Kidney (tissue), 14 donors: ENCODE measurements around the gene SLC50A1. TPM values are rescaled to one million over a fixed set of nuclear protein-coding genes. Genes with fewer than 3 reads are reported as not detected.

Source experiments
- DNase-seq, 5 donors: peaks; one replicate each; pipeline ENCODE4 v3.0.0-alpha.2; 2013 to 2020
- FAIRE-seq: peaks from 2 replicates; lab custom pipeline; 2012; peaks lifted over from hg19 to GRCh38; lab: Jason Lieb, UNC
- H3K27ac ChIP-seq, 2 donors: one replicate each; pipeline ENCODE4 v1.7.0; 2013; ENCODE audit warnings: low read depth in 2 of 2, low read length in 2 of 2, inconsistent platforms in 1 of 2
- H3K27me3 ChIP-seq: one replicate; pipeline ENCODE4 v1.7.1; 2013; ENCODE audit warnings: low read length, inconsistent platforms; ENCODE audit not compliant: control insufficient read depth, insufficient read depth
- H3K36me3 ChIP-seq, 3 donors: one replicate each; pipeline versions ENCODE4 v1.7.0 to v1.7.1; 2013; ENCODE audit warnings: low read length in 3 of 3, control low read depth in 1 of 3, inconsistent platforms in 1 of 3; ENCODE audit not compliant: insufficient read depth in 3 of 3, control insufficient read depth in 2 of 3
- H3K4me1 ChIP-seq, 3 donors: one replicate each; pipeline versions ENCODE4 v1.7.0 to v1.7.1; 2013; ENCODE audit warnings: low read length in 3 of 3, inconsistent platforms in 1 of 3, low read depth in 1 of 3; ENCODE audit not compliant: control insufficient read depth in 2 of 3, insufficient read depth in 2 of 3
- H3K4me3 ChIP-seq, 3 donors: one replicate each; pipeline versions ENCODE4 v1.7.0 to v1.8.1; 2013; ENCODE audit warnings: low read length in 3 of 3, control low read depth in 1 of 3, inconsistent platforms in 1 of 3
- H3K9ac ChIP-seq, 3 donors: one replicate each; pipeline versions ENCODE4 v1.7.0 to v1.7.1; 2013; ENCODE audit warnings: low read length in 3 of 3, control low read depth in 1 of 3, inconsistent platforms in 1 of 3
- H3K9me3 ChIP-seq, 3 donors: one replicate each; pipeline versions ENCODE4 v1.7.0 to v1.7.1; 2013; ENCODE audit warnings: low read length in 3 of 3, control low read depth in 1 of 3, inconsistent platforms in 1 of 3; ENCODE audit not compliant: control insufficient read depth in 2 of 3, insufficient read depth in 1 of 3
- CTCF ChIP-seq: IDR thresholded peaks from 3 replicates; pipeline ENCODE4 v1.5.1; 2012; ENCODE audit warnings: mild to moderate bottlenecking, moderate library complexity, borderline replicate concordance; ENCODE audit not compliant: insufficient read depth; ENCODE audit errors: extremely low read depth
- intact Hi-C: fragments of 100-400 bp; cut with DNase I; formaldehyde crosslinking; loops from one replicate; pipeline ENCODE4 v1.11.1; 2022
- polyA plus RNA-seq: library from polyadenylated mRNA; stranded (reverse); fragments of 350-450 nt; fragmentation: Illumina TruSeq; extraction: RNeasy Lipid Tissue Mini Kit (QIAGEN cat#74804); gene quantifications from one replicate; pipeline ENCODE4 v1.2.3, GENCODE V29; 2014; ENCODE audit warnings: low read depth, low replicate concordance; ENCODE audit not compliant: insufficient read depth
- total RNA-seq: library from RNA; stranded (reverse); fragmentation: NEBNext Ultra II Directional; extraction: Animal tissue kit (Norgen Biotek cat#: 25700); gene quantifications from one replicate; pipeline ENCODE4 v1.2.1, GENCODE V29; 2021
- donor health status: control.
- donor health status: control.
- donor health status: control.
- donor health status: control.
- donor health status: control.
- donor health status: DM: yes; HTN: yes; CAD: no.
- donor health status: Normal renal cell carcinoma (clear cell type).

Gene SLC50A1
- total and polyA plus RNA-seq, 2 donors from 2014 or later = 34.8 to 61.8 TPM

- Histone ChIP-seq H3K27ac (no peak overlapping the region), H3K36me3 (no peaks in the 10 kb centered on the region), H3K9me3 (no peaks in the 10 kb centered on the region), H3K9ac (no peak overlapping the region), H3K4me3 (no peak overlapping the region), H3K27me3 (no peaks in the 10 kb centered on the region), H3K4me1 (peaks cover 0 to 7% (median 0%) of the 10 kb centered on the region in 3 donors)
- no peak for FAIRE-seq
- intact Hi-C loops = no loop called here
- no peak for TF ChIP-seq CTCF
- peak in 1 of 5 donors; percentile 43 for DNase-seq
Observed at GRCh38 chr1:155105604-155106011, 30.0 kb upstream of the SLC50A1 start.

DNA sequence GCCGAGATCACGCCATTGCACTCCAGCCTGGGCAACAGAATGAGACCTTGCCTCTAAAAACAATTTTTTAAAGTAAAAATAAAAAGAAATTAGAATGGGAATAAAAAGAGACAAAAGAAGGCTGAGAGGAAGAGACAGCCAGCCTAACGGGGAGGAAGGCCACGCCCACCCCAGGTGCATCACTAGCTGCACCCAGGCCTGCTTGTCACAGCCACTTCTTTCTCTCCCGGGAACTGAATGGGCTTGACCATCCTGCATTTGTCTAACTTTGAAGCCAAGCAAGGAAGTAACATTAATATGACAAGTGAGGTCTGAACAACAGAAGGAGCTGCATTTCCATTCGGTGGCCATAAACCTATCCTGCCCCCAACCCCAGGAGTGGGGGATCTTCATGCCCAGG lies 28.8 kb upstream of the SLC50A1 start:
- no peaks in the 10 kb centered on the region for H3K9me3 ChIP-seq
- TF ChIP-seq CTCF = no peak
- no peaks in the 10 kb centered on the region for H3K27me3 ChIP-seq
- peaks cover 0 to 7% (median 0%) of the 10 kb centered on the region in 3 donors for H3K4me1 ChIP-seq
- H3K4me3 ChIP-seq = no peak overlapping the region
- H3K27ac ChIP-seq = no peak overlapping the region
- DNase-seq (no peak), FAIRE-seq (no peak)
- H3K9ac ChIP-seq = no peak overlapping the region
- no peaks in the 10 kb centered on the region for H3K36me3 ChIP-seq
- intact Hi-C loops = no loop called here

GRCh38 chr1:155107309-155108264 lies 28.1 kb upstream of the SLC50A1 start:
- intact Hi-C loops = no loop called here
- Histone ChIP-seq H3K9ac (no peak overlapping the region), H3K4me1 (peaks cover 0 to 7% (median 0%) of the 10 kb centered on the region in 3 donors), H3K27ac (no peak overlapping the region), H3K36me3 (no peaks in the 10 kb centered on the region), H3K4me3 (no peak overlapping the region), H3K27me3 (no peaks in the 10 kb centered on the region), H3K9me3 (no peaks in the 10 kb centered on the region)
- no peak for FAIRE-seq
- TF ChIP-seq CTCF = no peak
- no peak for DNase-seq
